Esophagus squamous epithelium (tissue), 4 donors: Measurements from ENCODE around the gene ANKRD36.
"Not testable (repeated sequence)": the region's sequence is repeated elsewhere in the genome, so short reads cannot be mapped to it uniquely, and the experiment has no call there.

Experiments
- CTCF ChIP-seq, 6 experiments: fragments of 450-650 bp in 4 of 6; fragments of 200-600 bp in 2 of 6; sonication (generic) in 2 of 6; IDR thresholded peaks; one replicate each; pipeline ENCODE4 v1.5.1; 2016 to 2019; ENCODE audit warnings: antibody characterized with exemption in 6 of 6, mild to moderate bottlenecking in 4 of 6, moderate library complexity in 4 of 6
- POLR2A ChIP-seq, 4 donors: fragments of 450-650 bp; IDR thresholded peaks; one replicate each; pipeline ENCODE4 v1.6.1; 2017; ENCODE audit warnings: antibody characterized with exemption in 4 of 4, mild to moderate bottlenecking in 4 of 4, moderate library complexity in 3 of 4

- not testable (repeated sequence) for TF ChIP-seq POLR2A, CTCF (IDR thresholded peaks at IDR 0.05)
Measured at GRCh38 chr2:97276232-97276798, 163.4 kb downstream of the ANKRD36 start.
